Epidermal melanocyte (primary cell): Measurements from ENCODE around the gene NFATC2.

Source experiments
- DNase-seq: peaks from one replicate; pipeline ENCODE4 v3.0.0; 2011; ENCODE audit warnings: low spot score; ENCODE audit not compliant: insufficient read length

The NFATC2 gene

DNA sequence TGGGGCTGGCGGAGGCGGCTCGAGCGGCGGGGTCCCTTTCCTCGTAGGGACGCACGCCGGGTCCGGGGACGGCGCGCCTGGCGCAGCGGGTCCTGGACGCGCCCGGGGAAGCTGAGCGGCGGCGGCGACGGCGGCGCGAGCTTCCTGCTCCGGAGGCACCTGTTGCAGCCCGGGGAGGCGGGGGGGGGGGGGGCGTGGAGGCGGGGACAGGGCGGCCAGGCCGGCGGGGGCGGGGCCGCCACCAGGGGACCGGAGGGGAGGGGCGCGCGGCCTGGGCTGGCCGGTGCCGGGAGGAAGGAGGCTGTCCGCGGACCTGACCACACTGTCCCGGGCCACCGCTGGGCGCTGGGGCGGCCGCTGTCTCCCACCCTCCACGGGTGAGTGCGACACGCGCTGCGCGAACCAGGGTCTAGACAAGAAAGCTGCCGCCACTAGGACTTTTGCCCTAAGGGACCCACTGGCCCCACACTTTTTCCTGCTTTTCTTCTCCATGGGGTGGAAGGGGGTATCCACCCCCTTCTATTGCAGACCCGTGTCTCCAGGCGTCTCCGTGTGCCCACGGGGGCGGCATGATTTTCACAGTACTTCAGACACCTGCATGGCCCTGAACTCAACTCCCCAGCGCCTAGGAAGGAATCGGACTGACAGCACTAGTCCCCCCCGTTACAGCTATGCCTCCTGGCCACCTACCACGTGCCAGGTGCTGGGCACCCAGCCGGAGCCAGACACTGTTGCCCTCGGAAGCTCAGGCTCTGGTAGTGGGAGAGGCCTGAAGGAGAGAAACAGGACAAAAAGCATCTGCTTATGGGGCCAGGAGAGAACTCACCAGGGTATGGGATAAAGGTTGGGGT, at the start of gene NFATC2:
TSS of gene NFATC2 (minus strand) at position 149 of the 851 bp plus-strand sequence. CDS start 220 bp downstream, outside the sequence.
- no peak for DNase-seq

DNA sequence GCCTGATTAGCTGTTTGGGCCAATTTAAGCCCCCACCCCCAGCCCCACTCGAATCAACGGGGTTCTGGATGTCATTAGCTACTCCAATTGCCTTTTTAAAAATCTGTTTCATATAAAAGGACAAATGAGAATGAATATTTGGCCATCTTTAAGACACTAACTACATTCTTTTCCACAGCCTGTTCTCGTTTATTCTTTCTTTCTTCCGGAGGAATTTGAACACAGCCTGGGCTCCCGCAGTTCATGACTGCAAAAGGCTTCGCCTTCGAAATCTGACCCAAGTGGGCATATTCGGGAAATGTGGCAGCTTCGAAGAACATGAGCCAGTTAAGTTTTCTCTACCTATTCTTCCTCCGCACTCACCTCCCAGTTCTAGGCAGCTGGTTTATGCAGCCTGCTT, 49.4 kb upstream of the NFATC2 start:
- DNase-seq, result no peak

DNA sequence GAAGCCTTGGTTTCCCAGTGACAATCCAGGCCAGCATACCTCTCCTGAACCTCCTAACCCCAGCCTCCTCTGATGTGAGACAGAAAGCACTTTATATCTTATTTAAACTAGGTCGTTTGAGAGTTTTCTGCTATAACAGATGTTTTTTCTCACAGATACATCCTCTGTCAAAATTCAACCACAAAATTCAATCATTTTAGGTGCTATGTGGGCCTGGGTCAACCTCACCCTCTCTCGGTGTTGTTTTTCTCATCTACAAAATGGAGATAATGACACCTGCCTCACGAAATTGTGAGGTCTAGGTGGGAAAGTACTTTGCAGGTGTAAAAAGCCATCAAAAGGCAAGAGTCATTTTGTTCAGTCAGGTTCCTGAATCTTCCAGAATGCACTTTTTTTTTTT, 46.2 kb upstream of the NFATC2 start:
- no peak for DNase-seq

DNA sequence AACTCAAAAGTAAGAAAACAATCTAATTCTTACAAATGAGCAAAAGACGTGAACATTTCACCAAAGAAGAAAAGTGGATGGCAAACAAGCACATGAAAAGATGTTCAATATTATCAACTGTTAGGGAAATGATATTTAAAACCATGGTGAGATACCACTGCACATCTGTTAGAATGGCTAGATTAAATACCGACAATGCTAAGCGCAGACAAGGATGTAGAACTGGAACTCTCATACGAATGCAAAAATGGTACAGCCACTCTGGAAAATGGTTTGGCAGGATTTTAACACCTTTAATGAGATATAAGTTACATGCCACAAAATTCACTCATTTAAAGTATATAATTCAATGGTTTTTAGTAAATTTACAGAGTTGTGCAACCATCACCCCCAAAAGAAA, 44.6 kb upstream of the NFATC2 start:
- no peak for DNase-seq

DNA sequence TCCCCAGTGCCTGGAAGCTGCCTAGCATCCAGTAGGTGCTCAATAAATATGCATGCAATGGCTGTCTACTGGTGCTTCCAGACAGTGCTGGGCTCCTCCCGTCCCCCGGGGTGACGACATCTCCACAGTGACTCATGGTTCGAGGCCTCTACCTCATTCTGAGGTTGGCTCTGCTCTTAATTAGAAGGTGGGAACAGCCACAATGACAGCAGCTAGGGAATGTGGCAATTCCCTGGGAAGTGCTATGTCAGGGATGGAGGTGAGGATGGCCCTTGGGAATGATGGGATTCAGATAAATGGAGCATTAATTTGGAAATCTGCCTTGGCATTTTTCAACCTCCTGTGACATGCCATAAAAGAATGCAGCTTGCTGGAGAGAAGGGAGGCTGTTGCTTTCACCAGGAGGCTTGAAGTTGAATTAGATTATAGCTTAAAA, 43.5 kb upstream of the NFATC2 start:
- DNase-seq, result no peak

DNA sequence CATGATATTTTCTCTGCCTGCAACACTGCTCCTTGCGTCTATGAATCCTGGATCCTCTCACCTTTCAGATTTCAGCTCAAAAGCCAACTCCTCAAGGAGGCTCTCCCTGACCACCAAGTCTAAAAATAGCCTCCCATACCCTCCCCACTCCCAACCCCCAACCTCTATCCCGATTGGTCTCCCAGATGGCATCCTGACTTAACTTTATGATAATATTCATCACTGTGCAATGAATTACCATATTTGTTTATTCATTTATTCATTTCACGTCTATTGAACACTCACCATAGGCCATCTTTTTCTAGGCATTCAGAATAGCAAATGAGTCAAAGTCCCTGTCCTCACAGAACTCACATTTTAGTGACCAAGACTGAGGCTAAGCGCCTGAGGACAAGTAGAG, 42.6 kb upstream of the NFATC2 start:
- DNase-seq, result no peak

DNA sequence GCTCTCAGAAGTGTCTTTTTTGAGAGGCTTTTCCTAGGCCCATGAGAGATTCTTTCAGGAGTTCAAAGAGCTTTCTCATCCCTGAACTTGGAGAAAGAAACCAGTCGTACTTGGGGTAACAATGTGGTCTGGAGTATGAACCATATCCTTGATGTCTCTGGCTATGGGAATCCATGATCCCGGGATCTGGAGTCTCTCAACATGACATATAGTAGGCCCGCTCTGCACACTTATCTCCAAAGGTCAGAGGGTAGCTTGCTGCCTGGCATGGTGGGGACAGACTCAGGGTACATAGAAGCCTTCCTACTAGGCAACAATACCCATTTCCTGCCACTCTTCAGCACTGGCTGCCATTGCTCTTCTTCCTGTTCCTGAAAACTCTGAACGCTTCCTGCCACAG, 42.2 kb upstream of the NFATC2 start:
- no peak for DNase-seq

DNA sequence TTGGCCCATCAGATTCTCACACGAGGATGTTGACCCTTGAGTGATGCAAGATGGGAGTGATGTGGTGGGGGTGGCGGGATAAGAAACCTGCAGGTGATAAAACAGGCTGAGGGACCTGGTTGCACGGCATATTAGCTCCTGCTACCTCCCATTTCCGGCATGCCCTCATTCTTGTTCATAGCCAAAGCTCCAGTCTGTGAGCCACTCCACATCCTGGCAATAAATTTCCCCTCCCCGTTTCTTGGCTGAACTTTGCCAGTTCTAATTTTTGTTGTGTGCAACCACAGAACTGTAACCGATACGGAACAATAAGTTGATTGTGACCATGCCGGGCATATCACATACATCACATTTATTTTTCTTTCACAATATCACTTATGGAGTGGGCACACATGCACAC, 41.6 kb upstream of the NFATC2 start:
- no peak for DNase-seq

DNA sequence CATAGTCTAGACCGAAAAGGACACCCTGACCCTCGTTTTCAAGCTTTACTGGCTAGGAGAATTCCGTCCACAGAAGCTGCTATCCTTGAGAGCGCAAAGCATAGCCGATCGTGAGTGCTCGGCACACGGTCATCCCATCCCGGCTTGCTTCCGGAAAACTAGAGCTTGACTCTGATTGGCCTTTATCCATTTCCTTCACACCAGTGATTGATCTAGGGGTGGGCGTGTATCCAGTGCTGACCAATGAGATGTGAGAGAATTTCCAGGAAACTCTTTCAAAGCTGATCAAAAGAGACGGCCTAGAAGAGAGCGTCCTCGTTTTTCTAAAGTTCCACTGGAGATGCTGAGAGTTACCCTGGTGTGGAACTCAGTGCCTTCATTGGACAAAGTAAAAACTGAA, 41.0 kb upstream of the NFATC2 start:
- no peak for DNase-seq

DNA sequence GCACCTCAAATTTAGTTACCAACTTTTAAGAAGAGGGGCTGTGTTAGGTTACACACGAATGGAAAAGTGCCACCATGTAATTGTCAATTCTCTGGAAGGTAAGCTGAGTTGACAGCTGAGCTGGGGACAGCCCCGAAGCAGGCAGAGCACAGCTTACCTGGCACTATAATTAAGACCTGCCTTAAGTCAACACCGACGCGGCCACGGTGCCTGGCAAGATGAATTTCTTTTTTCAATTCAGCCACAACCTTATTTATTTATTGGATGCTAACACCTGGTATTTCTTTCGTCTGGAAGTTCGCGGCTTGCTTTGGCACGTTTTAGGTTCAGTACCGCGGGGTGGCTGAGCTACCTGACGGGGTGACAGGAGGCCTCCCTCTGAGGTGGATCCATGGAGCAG, 40.6 kb upstream of the NFATC2 start:
- DNase-seq, result no peak

DNA sequence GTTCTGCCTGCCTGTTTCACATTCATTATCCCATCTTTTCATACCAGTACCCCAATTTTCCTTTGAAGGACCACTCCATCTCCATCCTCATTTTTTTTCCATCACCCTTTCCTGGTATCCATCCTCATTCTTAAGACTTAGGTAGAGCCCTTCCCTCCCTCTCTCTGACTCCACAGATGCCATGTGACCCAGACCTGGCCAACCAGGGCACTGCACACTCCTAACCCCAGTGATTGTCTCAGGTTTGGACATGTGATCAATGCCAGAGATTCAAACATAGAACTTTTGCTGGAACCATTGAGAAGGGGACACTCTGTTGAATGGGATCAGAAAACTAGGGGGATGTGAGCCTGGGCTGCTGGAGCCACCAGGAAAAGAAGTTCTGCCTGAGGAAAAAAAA, 39.1 kb upstream of the NFATC2 start:
- no peak for DNase-seq

DNA sequence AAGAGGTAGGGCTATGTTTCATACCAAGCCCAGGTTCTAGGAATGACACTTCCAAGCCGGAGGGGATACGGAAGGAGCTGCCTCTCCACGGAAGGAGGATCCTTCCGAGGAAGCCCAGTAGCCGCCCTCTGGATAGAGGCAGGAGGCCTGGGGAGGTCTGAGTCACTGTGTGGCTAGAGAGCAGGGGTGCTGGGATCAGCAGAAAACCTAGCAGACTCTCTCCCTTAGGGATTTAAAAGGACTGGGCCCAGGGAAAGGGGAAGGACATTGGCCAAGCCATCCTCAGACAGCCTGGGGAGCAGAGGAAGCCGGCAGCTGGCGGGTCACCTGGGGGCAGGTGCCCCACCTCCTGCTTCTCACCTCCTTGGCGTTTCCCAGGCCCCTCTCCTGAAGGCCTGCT, 36.6 kb upstream of the NFATC2 start:
- DNase-seq, result no peak

DNA sequence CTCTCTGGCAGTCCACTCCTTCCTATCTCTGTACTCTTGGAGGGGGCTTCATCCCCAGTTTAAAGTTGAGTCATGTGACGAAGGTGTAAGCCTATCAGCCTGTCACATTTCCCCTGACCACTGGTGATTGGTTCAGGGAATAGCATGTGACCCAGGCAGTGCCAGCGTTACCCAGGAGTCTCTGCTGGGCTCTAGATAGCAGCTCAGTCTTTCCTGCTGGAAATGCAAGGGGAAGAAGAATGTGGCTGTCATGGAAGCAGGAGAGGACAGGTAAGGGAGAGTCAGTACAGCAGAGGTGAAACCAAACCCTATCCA, 35.6 kb upstream of the NFATC2 start:
- DNase-seq, result no peak

DNA sequence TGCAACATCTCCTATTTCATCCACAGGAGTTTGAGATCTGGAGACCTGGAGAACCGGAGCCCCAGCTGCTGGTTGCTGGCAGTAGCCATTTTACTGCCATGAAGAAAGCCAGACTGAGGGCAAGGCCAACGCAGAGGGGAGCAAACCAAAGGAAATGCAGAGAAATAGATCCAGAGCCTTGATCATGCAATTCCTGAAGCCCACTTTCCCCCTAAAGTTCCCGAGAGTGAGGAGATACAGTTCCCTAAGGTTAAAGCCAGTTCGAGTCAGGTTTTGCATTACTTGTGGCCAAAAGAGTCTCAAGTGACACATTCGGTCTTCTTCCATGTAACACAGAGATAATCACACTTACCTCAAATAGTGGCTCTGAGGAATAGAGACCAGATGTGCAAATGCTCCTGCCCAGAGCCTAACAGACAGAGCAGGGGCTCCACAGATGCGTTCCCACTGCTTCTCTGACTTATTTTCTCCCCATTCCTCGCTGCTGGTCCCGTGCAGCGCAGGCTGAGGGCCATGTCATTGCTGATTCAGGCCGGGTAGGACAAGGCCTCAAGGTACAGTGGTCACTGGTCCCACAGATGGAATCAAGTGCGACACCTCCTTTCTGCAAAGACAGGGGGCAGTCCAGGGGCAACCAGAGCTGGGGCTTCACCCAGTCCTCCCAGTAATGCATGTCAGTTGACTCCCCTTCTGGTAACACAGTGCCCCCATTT, 35.1 kb upstream of the NFATC2 start:
- DNase-seq, result no peak

DNA sequence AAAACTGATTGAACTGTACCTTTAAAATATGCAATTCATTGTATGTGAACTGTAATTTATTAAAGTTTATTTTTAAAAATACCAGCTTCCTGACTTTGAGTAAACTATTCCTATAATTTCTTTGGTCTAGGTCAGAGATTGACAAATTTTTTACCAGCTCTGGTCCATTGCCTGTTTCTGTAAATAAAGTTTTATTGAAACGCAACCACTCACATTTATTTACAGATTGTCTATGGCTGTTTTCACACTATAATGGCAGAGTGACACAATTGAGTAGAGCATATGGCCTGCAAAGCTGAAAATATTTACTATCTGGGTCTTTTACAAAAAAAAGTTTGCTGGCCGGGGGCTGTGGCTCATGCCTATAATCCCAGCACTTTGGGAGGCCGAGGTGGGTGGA, 33.0 kb upstream of the NFATC2 start:
- no peak for DNase-seq

DNA sequence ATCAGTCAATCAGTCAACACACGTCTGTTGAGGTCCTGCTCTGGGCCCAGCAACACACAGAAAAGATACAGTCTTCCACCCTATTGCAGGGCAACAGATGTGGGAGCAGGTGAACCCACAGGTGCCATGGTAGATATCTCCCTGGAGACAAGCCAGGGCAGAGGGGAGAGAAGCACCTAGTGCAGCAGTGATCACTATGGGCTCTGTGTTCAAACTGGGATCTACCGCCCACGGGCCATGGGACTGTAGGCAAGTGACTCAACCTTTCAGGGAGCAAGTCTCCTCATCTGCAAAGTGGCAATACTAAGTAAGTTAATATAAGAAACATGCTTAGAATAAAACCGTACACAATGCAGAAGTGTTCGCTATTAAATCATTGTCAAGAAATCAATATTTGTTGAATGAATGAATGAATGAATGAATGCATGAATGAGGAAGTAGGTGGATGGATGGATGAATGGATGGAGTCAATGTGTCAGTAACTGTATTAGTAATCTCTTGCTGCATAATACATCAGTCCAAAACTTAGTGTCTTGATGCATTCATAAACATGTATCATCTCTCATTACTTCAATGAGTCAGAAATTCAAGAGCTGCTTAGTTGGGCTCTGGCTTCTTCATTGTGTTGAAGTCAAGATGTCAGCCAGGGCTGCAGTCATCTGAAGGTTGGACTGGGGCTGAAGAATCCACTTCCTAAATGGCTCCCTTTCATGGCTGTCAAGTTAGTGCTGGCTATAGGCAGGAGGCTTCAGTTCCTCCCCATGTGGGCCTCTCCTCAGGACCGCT, 31.9 kb upstream of the NFATC2 start:
- no peak for DNase-seq

DNA sequence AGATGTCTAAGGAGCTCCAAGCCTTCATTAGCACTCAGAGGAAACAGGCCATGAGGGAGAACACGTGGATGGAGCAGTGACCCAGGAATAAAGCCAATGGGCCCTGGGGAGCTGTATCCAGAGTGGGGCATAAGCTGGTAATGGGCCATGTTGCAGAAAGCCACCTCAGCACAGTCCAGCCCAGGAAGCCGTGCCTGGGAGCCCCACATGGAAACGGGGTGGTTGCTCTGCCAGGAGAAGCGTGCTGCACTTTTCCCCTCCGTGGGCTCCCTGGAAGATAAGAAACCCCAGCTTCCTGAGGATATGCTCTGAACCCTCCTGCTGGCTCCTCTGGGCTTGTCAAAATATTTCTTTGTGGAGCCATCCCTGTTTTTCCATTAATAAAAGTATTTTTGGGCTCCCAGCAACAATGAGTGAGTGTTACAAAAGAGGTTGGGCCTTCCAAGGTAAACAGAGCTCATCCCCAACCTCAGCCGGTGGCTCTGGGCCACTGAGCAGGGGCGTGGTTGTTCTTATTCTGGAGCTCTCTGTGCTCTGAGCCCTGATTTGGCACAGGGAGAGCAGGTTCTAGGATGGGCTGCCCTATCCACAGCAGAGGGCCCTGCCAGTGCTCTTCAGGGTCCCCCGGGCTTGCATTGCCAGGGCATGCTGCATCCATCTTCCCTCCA, 31.2 kb upstream of the NFATC2 start:
- DNase-seq, result no peak

DNA sequence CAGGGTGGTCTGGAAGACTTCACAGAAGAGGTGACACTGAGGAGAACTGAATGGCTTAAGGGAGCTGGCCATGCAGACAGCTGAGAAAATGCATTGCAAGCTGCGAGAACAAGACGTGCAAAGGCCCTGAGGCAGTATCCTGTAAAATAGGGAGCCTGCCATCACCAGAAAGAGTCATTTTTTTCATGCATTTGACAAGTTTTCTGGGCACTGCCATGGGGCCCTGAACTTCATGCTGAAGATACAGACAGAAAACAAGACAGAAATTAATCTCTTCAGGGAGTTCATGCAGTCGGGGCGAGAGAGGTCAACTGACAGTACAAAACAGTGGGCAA, 28.9 kb upstream of the NFATC2 start:
- DNase-seq, result no peak

DNA sequence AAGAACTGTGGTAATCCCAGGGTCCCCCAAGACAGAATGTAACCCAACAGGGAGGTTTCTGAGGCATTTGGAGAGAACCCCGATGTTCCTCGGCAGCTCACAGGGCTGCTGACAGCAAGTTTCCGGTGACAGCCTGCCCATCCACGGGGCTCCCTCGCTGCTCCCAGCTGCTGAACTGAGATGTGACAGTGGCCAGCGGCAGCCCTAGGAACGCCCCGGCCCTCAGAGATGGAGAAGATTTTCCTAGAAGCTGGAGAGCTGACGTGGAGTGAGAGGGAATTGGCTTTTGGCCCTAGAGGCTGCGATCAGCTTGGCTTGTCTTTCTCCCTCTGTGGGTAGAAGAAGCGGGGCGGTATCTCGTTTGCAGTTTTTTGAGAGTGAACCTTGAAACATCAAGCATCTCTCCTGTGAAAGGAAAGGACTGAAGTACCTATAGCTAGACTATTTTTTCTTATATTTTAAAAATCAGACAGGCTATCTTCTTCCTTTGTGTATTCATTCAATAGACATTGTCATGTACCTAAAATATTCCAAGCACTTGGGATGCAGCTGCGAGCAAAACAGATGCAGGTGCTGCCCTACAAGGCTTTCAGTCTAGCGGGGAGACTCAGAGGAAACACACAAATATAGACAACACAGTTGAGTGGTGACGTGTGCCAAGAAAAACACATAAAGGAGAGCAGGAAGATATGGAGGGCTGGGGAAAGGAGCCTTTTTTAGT, 28.4 kb upstream of the NFATC2 start:
- DNase-seq, result no peak

DNA sequence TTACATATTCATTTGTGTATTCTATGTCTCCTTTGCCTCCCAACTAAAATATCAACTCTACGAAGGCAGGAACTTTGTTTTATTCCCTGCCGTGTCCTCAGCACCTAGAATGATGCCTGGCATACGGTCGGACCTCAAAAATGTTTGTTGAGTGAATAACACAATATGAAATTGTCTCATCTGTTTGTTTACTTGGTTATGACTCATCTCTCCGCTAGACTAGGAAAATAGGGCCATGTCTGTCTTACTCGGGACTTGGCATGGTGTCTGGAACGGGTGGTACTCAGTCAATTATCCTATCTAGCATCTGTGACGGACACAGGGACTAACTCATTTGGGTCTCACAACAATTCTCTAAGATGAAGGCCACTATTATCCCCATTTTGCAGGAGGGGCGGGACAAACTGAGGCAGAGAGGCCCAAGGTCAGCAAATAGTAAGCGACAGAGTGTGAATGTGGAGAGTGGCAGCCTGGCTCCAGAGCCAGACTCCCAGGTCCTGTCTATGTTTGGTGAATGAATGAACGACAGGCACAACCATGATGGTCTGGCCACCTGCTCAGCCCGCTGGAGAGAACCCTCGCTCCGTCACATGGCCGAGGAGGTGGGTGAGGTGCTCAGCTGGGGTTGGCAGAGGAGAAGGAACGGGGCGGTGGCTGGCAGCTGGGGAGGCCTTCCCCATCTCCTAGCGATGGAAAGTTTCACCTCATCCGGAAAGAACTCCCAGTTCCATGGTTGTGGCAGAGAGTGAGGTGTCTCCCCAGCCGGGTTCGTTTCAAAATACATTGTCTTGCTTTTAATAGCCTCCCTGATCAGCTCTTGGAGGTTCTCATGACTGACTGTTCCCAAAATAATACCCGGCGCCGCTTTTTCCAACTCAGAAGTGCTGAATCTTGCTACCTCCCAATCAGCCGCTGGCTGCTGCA, 27.6 kb upstream of the NFATC2 start:
- no peak for DNase-seq
